Muscle layer of duodenum (tissue), 2 donors: Measurements from ENCODE around the gene ZMYM3.
A peak's percentile ranks its signal among the peaks of the same experiment; 100 is the strongest.
"Not testable (repeated sequence)": the region's sequence is repeated elsewhere in the genome, so short reads cannot be mapped to it uniquely, and the experiment has no call there.

Experiments
- H3K27ac ChIP-seq: one replicate; pipeline ENCODE4 v1.7.0; 2013; ENCODE audit warnings: mild to moderate bottlenecking, low read length
- H3K27me3 ChIP-seq: one replicate; pipeline ENCODE4 v1.7.0; 2013; ENCODE audit warnings: low read depth, mild to moderate bottlenecking, control low read depth, low read length
- H3K36me3 ChIP-seq, 2 donors: one replicate each; pipeline ENCODE4 v1.7.0; 2013; ENCODE audit warnings: low read length in 2 of 2, control low read depth in 1 of 2, mild to moderate bottlenecking in 1 of 2; ENCODE audit not compliant: insufficient read depth in 2 of 2, control insufficient read depth in 1 of 2
- H3K4me1 ChIP-seq, 2 donors: one replicate each; pipeline ENCODE4 v1.7.0; 2013; ENCODE audit warnings: low read length in 2 of 2, mild to moderate bottlenecking in 2 of 2, control low read depth in 1 of 2, moderate library complexity in 1 of 2; ENCODE audit not compliant: insufficient read depth in 2 of 2, control insufficient read depth in 1 of 2
- H3K4me3 ChIP-seq, 2 donors: one replicate each; pipeline ENCODE4 v1.7.0; 2013; ENCODE audit warnings: low read length in 2 of 2, low read depth in 1 of 2, mild to moderate bottlenecking in 1 of 2
- H3K9me3 ChIP-seq, 2 donors: one replicate each; pipeline ENCODE4 v1.7.0; 2013; ENCODE audit warnings: low read length in 2 of 2, control low read depth in 1 of 2, mild to moderate bottlenecking in 1 of 2; ENCODE audit not compliant: control insufficient read depth in 1 of 2
- donor health status: healthy.

The ZMYM3 gene

DNA sequence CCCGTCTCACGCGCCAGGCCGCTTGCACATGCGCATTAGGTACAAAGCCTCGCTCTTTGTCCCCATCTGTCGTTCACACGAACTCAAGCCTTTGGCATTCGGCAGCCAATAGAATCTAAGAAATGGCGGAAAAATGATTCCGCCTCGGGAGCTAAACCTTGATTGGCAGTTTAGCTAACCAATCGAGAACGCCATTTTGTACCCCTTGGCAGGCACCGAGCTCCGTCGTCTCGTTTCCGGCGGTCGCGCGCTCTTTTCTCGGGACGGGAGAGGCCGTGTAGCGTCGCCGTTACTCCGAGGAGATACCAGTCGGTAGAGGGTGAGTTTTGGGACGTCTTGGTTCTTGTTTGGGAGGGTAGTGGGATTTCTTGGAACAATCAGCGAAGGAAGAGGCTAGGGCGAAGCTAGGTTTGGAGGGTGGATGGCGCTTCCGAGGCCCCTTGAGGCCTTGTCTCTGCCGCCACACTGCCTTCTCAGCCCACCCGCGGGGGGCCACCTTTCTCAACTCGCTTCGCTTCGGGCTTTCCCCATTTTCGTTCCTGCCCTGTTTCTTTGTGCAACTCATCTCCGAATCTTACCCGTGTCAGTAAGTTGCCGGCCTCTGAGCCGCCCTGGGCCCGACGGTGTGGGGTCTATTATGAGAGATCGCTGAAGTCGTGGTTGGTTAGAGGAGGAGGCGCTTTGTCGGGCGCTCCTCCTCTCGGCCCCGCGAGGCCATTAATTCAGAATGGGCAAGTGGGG lies 29.6 kb upstream of the ZMYM3 start, which contains the start of gene NONO:
TSS of gene NONO (plus strand) at position 233 of the 741 bp plus-strand sequence. CDS start 7,003 bp downstream, outside the sequence.
- H3K27me3 ChIP-seq = no peaks in the 10 kb centered on the region
- peak within 1 kb of the TSS; percentile 95 for H3K27ac ChIP-seq
- H3K4me1 ChIP-seq = peaks cover 6 to 19% of the 10 kb centered on the region in 2 donors
- H3K36me3 ChIP-seq = no peaks in the 10 kb centered on the region
- H3K9me3 ChIP-seq = no peaks in the 10 kb centered on the region
- peak within 1 kb of the TSS; percentile 71 to 76 for H3K4me3 ChIP-seq

DNA sequence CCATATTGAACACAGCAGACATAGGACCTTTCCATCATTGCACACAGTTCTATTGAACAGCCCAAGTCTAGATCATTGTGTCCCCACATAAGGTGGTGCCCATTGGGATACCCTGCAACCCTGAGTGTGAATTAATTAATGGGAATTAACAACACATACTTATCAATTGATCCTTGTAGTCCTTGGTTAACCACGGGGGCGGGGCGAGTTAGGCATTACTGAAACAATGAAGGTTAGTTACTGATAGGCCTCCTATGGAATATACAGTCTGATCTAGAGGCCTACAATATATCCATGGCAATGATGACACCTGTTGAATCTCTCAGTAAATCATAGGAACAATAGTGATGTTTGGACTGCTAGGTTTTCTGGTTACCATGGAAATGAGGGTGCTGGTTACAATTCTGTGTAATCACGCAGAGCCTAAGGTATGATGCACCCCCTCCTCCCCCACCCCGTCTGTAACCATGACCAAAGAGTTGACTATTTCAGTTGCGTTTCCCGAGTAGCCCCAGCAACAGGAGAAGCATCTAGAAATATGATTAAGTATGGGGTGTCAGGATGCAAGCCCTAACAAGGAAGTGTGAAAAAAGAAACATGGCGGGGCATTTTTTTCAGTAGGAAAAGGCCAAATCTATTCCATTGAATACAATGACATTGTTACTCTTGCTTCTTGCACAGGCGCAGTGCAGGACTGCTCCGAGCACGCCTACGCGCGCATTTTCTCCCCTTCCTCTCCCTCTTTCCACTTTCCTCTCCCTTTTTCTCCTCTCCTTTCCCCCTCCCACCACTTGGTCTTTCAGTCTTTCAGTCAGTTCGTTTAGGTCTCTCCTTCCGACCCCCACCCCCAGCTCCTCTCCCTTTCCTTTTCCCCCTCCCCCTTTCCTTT lies 28.8 kb upstream of the ZMYM3 start:
- H3K36me3 ChIP-seq = no peaks in the 10 kb centered on the region
- peaks cover 6 to 17% of the 10 kb centered on the region in 2 donors for H3K4me1 ChIP-seq
- H3K27me3 ChIP-seq = no peaks in the 10 kb centered on the region
- peak overlapping the region; percentile 71 to 76 for H3K4me3 ChIP-seq
- no peaks in the 10 kb centered on the region for H3K9me3 ChIP-seq
- H3K27ac ChIP-seq = peak overlapping the region; percentile 95

DNA sequence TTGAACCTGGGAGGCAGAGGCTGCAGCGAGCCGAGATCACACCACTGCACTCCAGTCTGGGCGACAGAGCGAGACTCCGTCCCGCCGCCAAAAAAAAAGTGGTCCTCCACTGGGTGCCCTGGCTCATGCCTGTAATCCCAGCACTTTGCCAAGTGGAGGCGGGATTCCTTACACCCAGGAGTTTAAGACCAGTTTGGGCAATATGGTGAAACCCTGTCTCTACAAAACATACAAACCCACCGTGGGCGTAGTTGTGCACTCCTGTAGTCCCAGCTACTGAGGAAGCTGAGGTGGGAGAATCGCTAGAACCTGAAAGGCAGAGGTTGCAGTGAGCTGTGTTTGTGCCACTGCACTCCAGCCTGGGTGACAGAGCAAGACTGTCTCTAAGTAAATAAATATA lies 27.4 kb upstream of the ZMYM3 start:
- H3K27ac ChIP-seq, H3K27me3 ChIP-seq, H3K4me3 ChIP-seq, H3K9me3 ChIP-seq, H3K36me3 ChIP-seq: not testable (repeated sequence)
- peaks cover 6 to 11% of the 10 kb centered on the region in 2 donors for H3K4me1 ChIP-seq

DNA sequence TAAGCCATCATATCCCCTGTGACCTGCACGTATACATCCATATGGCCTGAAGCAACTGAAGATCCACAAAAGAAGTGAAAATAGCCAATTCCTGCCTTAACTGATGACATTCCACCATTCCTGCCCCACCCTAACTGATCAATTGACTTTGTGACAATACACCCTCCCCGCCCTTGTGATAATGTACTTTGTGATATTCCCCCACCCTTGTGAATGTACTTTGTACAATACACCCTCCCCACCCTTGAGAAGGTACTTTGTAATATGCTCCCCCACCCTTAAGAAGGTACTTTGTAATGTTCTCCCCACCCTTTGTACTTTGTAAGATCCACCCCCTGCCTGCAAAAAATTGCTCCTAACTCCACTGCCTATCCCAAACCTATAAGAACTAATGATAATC lies 18.4 kb upstream of the ZMYM3 start:
- H3K9me3 ChIP-seq, H3K4me3 ChIP-seq, H3K36me3 ChIP-seq, H3K27me3 ChIP-seq, H3K27ac ChIP-seq, H3K4me1 ChIP-seq: not testable (repeated sequence)

DNA sequence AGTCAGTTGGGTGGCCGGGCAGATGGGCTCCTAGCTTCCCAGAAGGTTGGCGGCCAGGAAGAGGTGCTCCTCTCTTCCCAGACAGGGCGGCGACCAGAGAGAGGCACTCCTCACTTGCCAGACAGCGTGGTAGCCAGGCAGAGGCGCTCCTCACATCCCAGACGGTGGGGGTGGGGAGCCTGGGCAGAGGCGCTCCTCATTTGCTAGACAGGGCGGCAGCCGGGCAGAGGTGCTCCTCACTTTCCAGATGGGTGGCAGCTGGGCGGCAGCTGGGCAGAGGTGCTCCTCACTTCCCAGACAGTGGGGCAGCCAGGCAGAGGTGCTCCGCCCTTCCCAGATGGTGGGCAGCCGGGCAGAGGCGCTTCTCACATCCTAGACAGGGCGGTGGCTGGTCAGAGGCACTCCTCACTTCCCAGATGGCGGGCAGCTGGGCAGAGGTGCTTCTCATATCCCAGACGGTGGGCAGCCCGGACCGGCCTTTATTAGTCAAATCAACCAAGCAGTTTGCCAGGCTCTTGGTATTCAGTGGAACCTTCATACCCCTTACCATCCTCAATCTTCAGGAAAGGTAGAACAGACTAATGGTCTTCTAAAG lies 16.0 kb upstream of the ZMYM3 start:
- Histone ChIP-seq H3K4me1 (no peaks in the 10 kb centered on the region), H3K9me3 (no peaks in the 10 kb centered on the region), H3K36me3 (no peaks in the 10 kb centered on the region), H3K27me3 (no peaks in the 10 kb centered on the region), H3K27ac (no peak overlapping the region), H3K4me3 (no peak overlapping the region)

DNA sequence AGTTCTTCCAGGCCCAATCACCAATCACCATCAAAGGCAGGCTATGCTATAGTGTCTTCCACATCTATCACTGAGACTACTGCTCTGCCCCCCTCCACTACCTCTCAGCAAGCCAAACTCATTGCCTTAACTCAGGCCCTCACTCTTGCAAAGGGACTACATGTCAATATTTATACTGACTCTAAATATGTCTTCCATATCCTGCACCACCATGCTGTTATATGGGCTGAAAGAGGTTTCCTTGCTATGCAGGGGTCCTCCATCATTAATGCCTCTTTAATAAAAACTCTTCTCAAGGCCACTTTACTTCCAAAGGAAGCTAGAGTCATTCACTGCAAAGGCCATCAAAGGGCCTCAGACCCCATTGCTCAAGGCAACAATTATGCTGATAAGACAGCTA lies 14.7 kb upstream of the ZMYM3 start:
- not testable (repeated sequence) for H3K36me3 ChIP-seq, H3K27me3 ChIP-seq, H3K4me1 ChIP-seq, H3K9me3 ChIP-seq, H3K27ac ChIP-seq, H3K4me3 ChIP-seq

DNA sequence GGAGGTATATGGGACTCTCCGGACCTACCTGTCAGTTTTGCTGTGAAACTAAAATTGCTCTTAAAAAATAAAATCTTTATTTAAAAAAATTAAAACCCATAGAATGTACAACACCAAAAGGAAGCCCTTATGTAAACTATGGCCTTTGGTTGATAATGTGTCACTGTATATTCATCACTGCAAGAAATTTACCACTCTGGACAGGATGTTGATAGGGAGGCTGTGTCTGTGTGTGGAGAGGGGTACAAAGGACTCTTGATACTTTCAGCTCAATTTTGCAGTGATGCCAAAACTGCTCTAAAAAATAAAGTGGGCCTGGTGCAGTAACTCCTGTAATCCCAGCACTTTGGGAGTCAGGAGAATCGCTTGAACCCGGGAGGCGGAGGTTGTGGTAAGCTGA lies 2.9 kb upstream of the ZMYM3 start:
- Histone ChIP-seq H3K27ac (no peak overlapping the region), H3K4me3 (no peak overlapping the region), H3K36me3 (no peaks in the 10 kb centered on the region), H3K4me1 (peaks cover 0 to 16% of the 10 kb centered on the region in 2 donors), H3K27me3 (no peaks in the 10 kb centered on the region), H3K9me3 (no peaks in the 10 kb centered on the region)

DNA sequence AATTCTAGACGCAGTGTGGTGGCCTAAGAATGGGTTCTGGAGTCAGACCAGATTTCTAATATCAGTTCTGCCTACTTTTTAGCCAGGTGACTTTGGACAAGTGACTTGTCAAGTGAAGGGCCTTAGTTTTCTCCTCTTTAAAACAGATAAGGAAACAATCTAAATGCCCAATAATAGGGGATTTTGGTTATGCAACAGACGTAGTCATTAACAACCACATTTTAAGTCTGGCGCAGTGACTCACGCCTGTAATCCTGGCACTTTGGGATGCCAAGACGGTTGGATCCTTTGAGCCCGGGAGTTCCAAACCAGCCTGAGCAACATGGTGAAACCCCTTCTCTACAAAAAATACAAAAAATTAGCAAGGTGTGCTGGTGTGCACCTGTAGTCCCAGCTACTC lies 2.1 kb upstream of the ZMYM3 start:
- Histone ChIP-seq H3K27me3 (no peaks in the 10 kb centered on the region), H3K9me3 (no peaks in the 10 kb centered on the region), H3K4me3 (no peak overlapping the region), H3K4me1 (peaks cover 0 to 20% of the 10 kb centered on the region in 2 donors), H3K36me3 (no peaks in the 10 kb centered on the region), H3K27ac (no peak overlapping the region)

DNA sequence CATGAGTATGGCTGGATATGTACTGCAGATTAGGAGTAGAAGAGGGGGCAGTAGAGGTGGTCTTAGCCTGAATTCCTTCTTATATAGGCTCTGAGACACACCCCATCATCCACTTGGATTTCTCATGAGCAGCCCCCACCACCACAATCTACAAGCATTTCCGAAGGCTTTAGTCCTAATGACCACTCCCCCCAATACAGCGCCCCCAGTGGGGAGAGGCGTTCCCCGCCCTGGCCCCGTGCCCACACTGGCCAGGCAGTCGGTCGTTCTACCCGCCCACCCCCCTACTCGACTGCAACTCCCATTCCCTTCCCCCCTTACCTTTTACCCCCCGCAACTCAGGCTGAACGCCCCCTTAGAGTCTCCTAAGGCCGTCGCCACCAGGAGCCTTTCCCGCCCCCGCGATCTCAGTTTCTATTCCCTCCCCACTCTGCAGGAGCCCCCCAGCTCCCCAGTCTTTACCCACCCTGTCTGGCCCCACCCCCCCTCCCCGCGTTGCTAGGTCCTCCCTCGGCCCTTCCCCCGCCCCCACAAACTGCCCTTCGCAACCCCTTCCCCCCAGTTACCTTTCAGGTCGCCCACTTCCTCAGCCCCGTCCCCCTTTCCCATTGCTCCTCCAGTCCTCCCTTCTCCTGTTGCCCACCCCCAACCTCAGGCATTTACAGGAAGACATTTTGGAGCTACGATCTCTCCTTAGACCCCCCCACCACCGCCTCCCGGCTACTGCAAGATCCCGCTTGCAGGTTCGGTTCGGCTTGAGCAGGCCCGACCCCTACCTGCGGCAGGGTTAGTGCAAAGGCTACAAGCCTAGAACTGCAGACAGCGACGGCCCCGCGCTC lies 468 bp downstream of the ZMYM3 start:
- Histone ChIP-seq H3K4me3 (peak overlapping the region; percentile 62 to 83), H3K27me3 (no peaks in the 10 kb centered on the region), H3K4me1 (peaks cover 0 to 20% of the 10 kb centered on the region in 2 donors), H3K9me3 (no peaks in the 10 kb centered on the region), H3K36me3 (peaks cover under 1 to 13% of the 10 kb centered on the region in 2 donors), H3K27ac (peak overlapping the region; percentile 39)

DNA sequence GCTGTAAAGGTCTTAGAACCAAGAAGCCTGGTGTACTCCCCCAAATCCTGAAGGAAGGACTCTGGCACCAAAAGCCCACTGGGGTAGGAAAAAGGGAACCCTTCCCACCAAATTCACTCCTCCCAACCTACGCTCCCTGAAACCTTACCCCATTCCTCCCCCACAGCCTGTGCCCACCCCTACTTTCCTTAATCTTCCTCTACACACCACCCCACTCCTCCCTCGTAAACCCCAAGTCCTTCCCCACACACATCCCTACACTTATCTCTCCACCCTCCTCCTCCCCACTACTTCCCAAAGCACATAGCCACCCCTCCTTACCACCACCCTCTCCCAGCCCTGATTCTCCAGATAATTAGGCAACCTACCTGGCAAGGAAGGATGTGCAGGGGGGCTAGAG lies 1.7 kb downstream of the ZMYM3 start:
- Histone ChIP-seq H3K9me3 (no peaks in the 10 kb centered on the region), H3K4me3 (peak overlapping the region in 1 of 2 donors; percentile 83), H3K27me3 (no peaks in the 10 kb centered on the region), H3K4me1 (peaks cover 0 to 20% of the 10 kb centered on the region in 2 donors), H3K27ac (no peak overlapping the region), H3K36me3 (peaks cover 6 to 24% of the 10 kb centered on the region in 2 donors)
